HepG2 (cell line): Measurements from ENCODE around the gene WDR31. TPM values are rescaled to one million over a fixed set of nuclear protein-coding genes. Genes with fewer than 3 reads are reported as not detected.
A peak's percentile ranks its signal among the peaks of the same experiment; 100 is the strongest.

Source experiments
- ATAC-seq: fragments of 200-7000 bp; cut with Tn5 transposase; 3 replicates; pipeline ENCODE4 v1.9.1; 2020; ENCODE audit warnings: mild to moderate bottlenecking, moderate library complexity
- BruUV-seq: library from RNA; stranded (reverse); fragments of 400-500 nt; replicated peaks from 2 replicates; lab custom pipeline; 2021; lab: Mats Ljungman, UMichigan
- CTCF ChIA-PET: fragments of 300-600 bp; formaldehyde crosslinking; extraction: SDS; loops from one replicate; lab custom pipeline; 2021; ENCODE audit warnings: low total read pairs, inconsistent platforms, low intra/inter-chr PET ratio; lab: Yijun Ruan, JAX
- POLR2A ChIA-PET: fragments of 350-600 bp; sonication (Branson Sonifier 250); formaldehyde crosslinking; loops from one replicate; lab custom pipeline; 2020; ENCODE audit warnings: antibody characterized with exemption, inconsistent platforms; lab: Yijun Ruan, JAX
- DNase-seq: peaks from one replicate; pipeline ENCODE4 v3.0.0-alpha.2; 2015; ENCODE audit warnings: low spot score
- FAIRE-seq: peaks from 3 replicates; lab custom pipeline; 2011; peaks lifted over from hg19 to GRCh38; lab: Jason Lieb, UNC
- H2AFZ ChIP-seq: one replicate; pipeline ENCODE4 v1.6.1; 2011; ENCODE audit warnings: low read length, inconsistent platforms
- H3K27ac ChIP-seq: fragments of 300-600 bp; 3 replicates; pipeline ENCODE4 v1.8.0; 2011; ENCODE audit warnings: mixed run types, mild to moderate bottlenecking, mixed read lengths, low read length, inconsistent platforms; ENCODE audit not compliant: insufficient read depth; ENCODE audit errors: extremely low read length
- H3K27me3 ChIP-seq, 2 experiments: fragments of 200-600 bp in 1 of 2; 2 replicates in 1 of 2; 3 replicates in 1 of 2; pipeline versions ENCODE4 v1.6.0 to v1.8.0; 2011; ENCODE audit warnings: low read length in 2 of 2, mild to moderate bottlenecking in 2 of 2, moderate library complexity in 2 of 2, inconsistent platforms in 1 of 2; ENCODE audit not compliant: insufficient read depth in 2 of 2, control insufficient read depth in 1 of 2
- H3K36me3 ChIP-seq, 2 experiments: fragments of 200-600 bp in 1 of 2; replicated peaks in 1 of 2; 2 replicates in 1 of 2; 3 replicates in 1 of 2; pipeline versions ENCODE4 v1.5.1 to v1.8.0; 2011; ENCODE audit warnings: low read length in 2 of 2, inconsistent platforms in 1 of 2; ENCODE audit not compliant: insufficient read depth in 2 of 2, control insufficient read depth in 1 of 2
- H3K4me1 ChIP-seq: 2 replicates; pipeline ENCODE4 v1.5.1; 2012; ENCODE audit warnings: low read length, inconsistent platforms; ENCODE audit not compliant: insufficient read depth
- H3K4me2 ChIP-seq: 2 replicates; pipeline ENCODE4 v1.6.0; 2011; ENCODE audit warnings: low read depth, low read length, inconsistent platforms
- H3K4me3 ChIP-seq, 3 experiments: fragments of 200-600 bp in 1 of 3; sonication (generic), shearing (Covaris generic) in 1 of 3; replicated peaks in 1 of 3; 2 replicates each; pipeline ENCODE4 v1.5.1; 2011 to 2016; ENCODE audit warnings: low read length in 3 of 3, inconsistent platforms in 2 of 3, low read depth in 2 of 3, mild to moderate bottlenecking in 2 of 3, control low read depth in 1 of 3, mixed read lengths in 1 of 3; ENCODE audit not compliant: insufficient read depth in 1 of 3
- H3K79me2 ChIP-seq: one replicate; pipeline ENCODE4 v1.6.1; 2011; ENCODE audit warnings: low read length, inconsistent platforms; ENCODE audit not compliant: insufficient read depth
- H3K9ac ChIP-seq: 2 replicates; pipeline ENCODE4 v1.6.0; 2011; ENCODE audit warnings: mild to moderate bottlenecking, low read depth, low read length, inconsistent platforms; ENCODE audit not compliant: insufficient read depth
- H3K9me3 ChIP-seq: 2 replicates; pipeline ENCODE4 v1.5.1; 2012; ENCODE audit warnings: mild to moderate bottlenecking, low read length
- H4K20me1 ChIP-seq: 2 replicates; pipeline ENCODE4 v1.6.0; 2011; ENCODE audit warnings: inconsistent platforms, mild to moderate bottlenecking, low read length, moderate library complexity; ENCODE audit not compliant: insufficient read depth
- AKAP8 ChIP-seq: sonication (generic); formaldehyde crosslinking; IDR thresholded peaks from 2 replicates; pipeline ENCODE4 v1.5.1; 2020; ENCODE audit warnings: mild to moderate bottlenecking, missing genetic modification reagents
- HNRNPK ChIP-seq: fragments of 200-400 bp; formaldehyde crosslinking; IDR thresholded peaks from 2 replicates; pipeline ENCODE4 v1.6.1; 2018; ENCODE audit warnings: low read length, low read depth, moderate library complexity, mild to moderate bottlenecking; ENCODE audit not compliant: poor library complexity, severe bottlenecking
- NKX3-1 ChIP-seq: sonication (generic); formaldehyde crosslinking; IDR thresholded peaks from 2 replicates; pipeline ENCODE4 v1.5.0; 2020; ENCODE audit warnings: missing genetic modification reagents
- THRA ChIP-seq: sonication (generic); formaldehyde crosslinking; IDR thresholded peaks from 2 replicates; pipeline ENCODE4 v1.4.0; 2020; ENCODE audit warnings: missing genetic modification reagents, borderline replicate concordance
- ZNF256 ChIP-seq: sonication (generic); formaldehyde crosslinking; conservative IDR thresholded peaks from 2 replicates; pipeline ENCODE4 v1.4.0; 2020; ENCODE audit warnings: missing genetic modification reagents
- ZNF446 ChIP-seq: sonication (generic); formaldehyde crosslinking; IDR thresholded peaks from 2 replicates; pipeline ENCODE4 v1.5.0; 2020; ENCODE audit warnings: mild to moderate bottlenecking, missing genetic modification reagents
- ZNF776 ChIP-seq: sonication (generic); formaldehyde crosslinking; IDR thresholded peaks from 2 replicates; pipeline ENCODE4 v1.4.0; 2020; ENCODE audit warnings: mild to moderate bottlenecking, missing genetic modification reagents
- WGBS: methylation state at CpG from one replicate; pipeline ENCODE4 v1.1.6; 2017; ENCODE audit warnings: low lambda C conversion rate; 5-methylcytosine and 5-hydroxymethylcytosine counted together
- in situ Hi-C: cut with HindIII; loops from 2 replicates; pipeline ENCODE4 v1.10.0; 2017; ENCODE audit warnings: low pct_unique_long_range_greater_than_20kb; ENCODE audit not compliant: extremely low pct_ligation_motif_present
- intact Hi-C: fragments of 100-400 bp; cut with micrococcal nuclease; formaldehyde crosslinking; loops from one replicate; pipeline ENCODE4 v1.10.0; 2022; ENCODE audit not compliant: unreplicated experiment
- polyA plus RNA-seq, 8 experiments: library from polyadenylated mRNA; depleted of rRNA in 3 of 8; stranded (reverse) in 7 of 8; unstranded in 1 of 8; fragments of >200 nt; fragmentation: Illumina TruSeq in 4 of 8; extraction: Trizol in 4 of 8; gene quantifications; 2 replicates each; pipeline versions ENCODE4 v1.2.1 to v1.2.3, GENCODE V29; 2011 to 2016; ENCODE audit warnings: low read depth in 4 of 8, missing spikeins in 1 of 8, mixed read lengths in 1 of 8; ENCODE audit not compliant: insufficient read depth in 1 of 8
- total RNA-seq, 5 experiments: library from RNA; depleted of rRNA; stranded (reverse); fragments of >200 nt; fragmentation: Illumina TruSeq; extraction: Trizol; gene quantifications; 2 replicates each; pipeline ENCODE4 v1.2.3, GENCODE V29; 2016; ENCODE audit warnings: low read depth in 1 of 5
- TF ChIP-seq, protein P1 (sequence below): IDR thresholded peaks from 2 replicates; pipeline ENCODE4 v1.4.0; 2020; ENCODE audit warnings: mild to moderate bottlenecking, missing genetic modification reagents
- TF ChIP-seq, protein P2 (sequence below): sonication (generic); formaldehyde crosslinking; IDR thresholded peaks from 2 replicates; pipeline ENCODE4 v1.4.0; 2020; ENCODE audit warnings: missing genetic modification reagents, mild to moderate bottlenecking, borderline replicate concordance

WDR31 gene
- total and polyA plus RNA-seq, 2 of the 13 experiments (the other 11 are each of a cell fraction or from before 2014, with no cell fraction given) = 0.33 to 1.7 TPM

GRCh38 chr9:113306566-113306965 lies 33.5 kb downstream of the WDR31 start:
- Histone ChIP-seq H3K27ac (no peak overlapping the region), H3K9ac (no peak overlapping the region), H2AFZ (no peak overlapping the region), H3K27me3 (no peaks in the 10 kb centered on the region; a peak in 1 of 5 replicates), H3K9me3 (no peaks in the 10 kb centered on the region), H3K4me2 (no peak overlapping the region), H3K4me3 (no peak overlapping the region), H3K36me3 (no peaks in the 10 kb centered on the region), H3K79me2 (no peaks in the 10 kb centered on the region), H4K20me1 (no peaks in the 10 kb centered on the region), H3K4me1 (peaks cover 34% of the 10 kb centered on the region)
- 53% methylated on average over 1 of the region's 1 CpG for WGBS
- in situ Hi-C loops (no loop called here), intact Hi-C loops (no loop called here)
- POLR2A ChIA-PET = no interaction called here
- TF ChIP-seq HNRNPK (peak; percentile 88), ZNF256 (CRISPR knock-in tag) (no peak)
- FAIRE-seq (no peak), ATAC-seq (no peak), DNase-seq (no peak)
- BruUV-seq = no TSS peak
- CTCF ChIA-PET = no interaction called here

DNA sequence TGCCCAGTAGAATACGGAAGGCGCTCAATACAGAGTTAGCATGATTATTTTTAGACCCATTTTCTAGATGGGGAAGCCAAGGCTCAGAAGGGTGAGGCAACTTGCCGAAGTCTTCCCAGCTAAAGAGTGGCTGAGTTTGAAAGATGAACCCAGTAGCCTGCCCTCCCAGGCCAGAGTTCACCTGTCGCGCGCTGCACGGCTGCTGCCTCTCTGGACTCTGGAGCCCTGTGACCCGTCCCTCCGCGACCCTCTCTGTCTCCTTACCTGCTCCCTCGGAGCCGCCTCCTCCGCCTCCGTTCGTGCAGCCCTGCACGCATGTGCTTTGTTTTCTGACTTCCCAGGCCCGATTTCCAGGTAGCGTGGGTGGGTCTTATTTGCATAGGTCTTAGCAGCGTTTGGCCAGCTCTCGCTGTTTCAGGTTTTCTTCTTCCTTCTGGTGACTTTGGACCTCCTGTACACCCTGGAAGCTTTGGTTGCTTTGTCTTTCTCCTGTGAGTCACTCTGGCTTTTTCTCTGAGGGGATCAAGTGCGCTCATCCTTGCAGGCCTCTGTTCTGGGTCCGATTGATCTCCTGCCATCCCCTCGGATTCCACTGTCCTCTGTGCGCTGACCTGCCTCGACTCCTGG lies 37.2 kb downstream of the WDR31 start, which contains the start of gene RNF183:
Gene RNF183 (minus strand): TSS at position 585 of the 627 bp plus-strand sequence. CDS start 5,192 bp downstream, outside the sequence.
- Histone ChIP-seq H3K27me3 (no peaks in the 10 kb centered on the region; a peak in 1 of 5 replicates), H3K79me2 (no peaks in the 10 kb centered on the region), H3K27ac (peak within 1 kb of the TSS; percentile 4), H3K9ac (peak within 1 kb of the TSS; percentile 18), H2AFZ (peak within 1 kb of the TSS; percentile 82), H3K4me1 (peaks cover 31% of the 10 kb centered on the region), H4K20me1 (no peaks in the 10 kb centered on the region), H3K9me3 (no peaks in the 10 kb centered on the region), H3K4me2 (peak within 1 kb of the TSS; percentile 88), H3K4me3 (peak within 1 kb of the TSS; percentile 45 to 63 (median 53)), H3K36me3 (no peaks in the 10 kb centered on the region)
- FAIRE-seq (peak; percentile 15), ATAC-seq (peak; percentile 80), DNase-seq (peak; percentile 40)
- in situ Hi-C loops = no loop called here
- no TSS peak for BruUV-seq
- ChIA-PET CTCF (no interaction called here), POLR2A (interaction anchor here (0.7 to 1.3 kb wide), 3 partner anchors 27 to 108 kb away, joined by 3 to 5 read pairs (median 3); partner anchors contain the start of genes C9orf43, CDC26, POLE3 and PRPF4)
- intact Hi-C loops = no loop called here
- 7% methylated on average over 20 of the region's 25 CpGs for WGBS
- TF ChIP-seq ZNF776 (CRISPR knock-in tag) = peak; percentile 51; the same call in 1 of the 2 replicates
- TF ChIP-seq, protein P1, sequence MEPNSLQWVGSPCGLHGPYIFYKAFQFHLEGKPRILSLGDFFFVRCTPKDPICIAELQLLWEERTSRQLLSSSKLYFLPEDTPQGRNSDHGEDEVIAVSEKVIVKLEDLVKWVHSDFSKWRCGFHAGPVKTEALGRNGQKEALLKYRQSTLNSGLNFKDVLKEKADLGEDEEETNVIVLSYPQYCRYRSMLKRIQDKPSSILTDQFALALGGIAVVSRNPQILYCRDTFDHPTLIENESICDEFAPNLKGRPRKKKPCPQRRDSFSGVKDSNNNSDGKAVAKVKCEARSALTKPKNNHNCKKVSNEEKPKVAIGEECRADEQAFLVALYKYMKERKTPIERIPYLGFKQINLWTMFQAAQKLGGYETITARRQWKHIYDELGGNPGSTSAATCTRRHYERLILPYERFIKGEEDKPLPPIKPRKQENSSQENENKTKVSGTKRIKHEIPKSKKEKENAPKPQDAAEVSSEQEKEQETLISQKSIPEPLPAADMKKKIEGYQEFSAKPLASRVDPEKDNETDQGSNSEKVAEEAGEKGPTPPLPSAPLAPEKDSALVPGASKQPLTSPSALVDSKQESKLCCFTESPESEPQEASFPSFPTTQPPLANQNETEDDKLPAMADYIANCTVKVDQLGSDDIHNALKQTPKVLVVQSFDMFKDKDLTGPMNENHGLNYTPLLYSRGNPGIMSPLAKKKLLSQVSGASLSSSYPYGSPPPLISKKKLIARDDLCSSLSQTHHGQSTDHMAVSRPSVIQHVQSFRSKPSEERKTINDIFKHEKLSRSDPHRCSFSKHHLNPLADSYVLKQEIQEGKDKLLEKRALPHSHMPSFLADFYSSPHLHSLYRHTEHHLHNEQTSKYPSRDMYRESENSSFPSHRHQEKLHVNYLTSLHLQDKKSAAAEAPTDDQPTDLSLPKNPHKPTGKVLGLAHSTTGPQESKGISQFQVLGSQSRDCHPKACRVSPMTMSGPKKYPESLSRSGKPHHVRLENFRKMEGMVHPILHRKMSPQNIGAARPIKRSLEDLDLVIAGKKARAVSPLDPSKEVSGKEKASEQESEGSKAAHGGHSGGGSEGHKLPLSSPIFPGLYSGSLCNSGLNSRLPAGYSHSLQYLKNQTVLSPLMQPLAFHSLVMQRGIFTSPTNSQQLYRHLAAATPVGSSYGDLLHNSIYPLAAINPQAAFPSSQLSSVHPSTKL = peak; percentile 25; the same call in 1 of the 2 replicates
- TF ChIP-seq NKX3-1 (CRISPR knock-in tag) = 0 out of 2 replicates have a peak, but pooled peaks have one; percentile 34
- peak; percentile 11; the same call in 1 of the 2 replicates for TF ChIP-seq THRA (CRISPR knock-in tag)
- TF ChIP-seq, protein P2, sequence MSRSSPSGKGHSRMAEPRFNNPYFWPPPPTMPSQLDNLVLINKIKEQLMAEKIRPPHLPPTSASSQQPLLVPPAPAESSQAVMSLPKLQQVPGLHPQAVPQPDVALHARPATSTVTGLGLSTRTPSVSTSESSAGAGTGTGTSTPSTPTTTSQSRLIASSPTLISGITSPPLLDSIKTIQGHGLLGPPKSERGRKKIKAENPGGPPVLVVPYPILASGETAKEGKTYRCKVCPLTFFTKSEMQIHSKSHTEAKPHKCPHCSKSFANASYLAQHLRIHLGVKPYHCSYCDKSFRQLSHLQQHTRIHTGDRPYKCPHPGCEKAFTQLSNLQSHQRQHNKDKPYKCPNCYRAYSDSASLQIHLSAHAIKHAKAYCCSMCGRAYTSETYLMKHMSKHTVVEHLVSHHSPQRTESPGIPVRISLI (CRISPR knock-in tag) = no peak
- TF ChIP-seq ZNF446 (CRISPR knock-in tag) = no peak
- TF ChIP-seq AKAP8 (CRISPR knock-in tag) = no peak
